ENCODE results near the gene TMF1. TPM values are rescaled to one million over a fixed set of nuclear protein-coding genes. Genes with fewer than 3 reads are reported as not detected.

Gene TMF1
- total RNA-seq = 20.3 and 27.9 TPM in 2 replicates

GRCh38 chr3:69051756-69052471 lies at the start of gene TMF1:
TSS of gene TMF1 (minus strand) at chr3:69052333. CDS start at chr3:69052086, 247 bp downstream.
- peak; percentile 98 for DNase-seq (ENCODE audit: extremely low read depth, low read depth, low spot score)

- no peak for DNase-seq (ENCODE audit: extremely low read depth, low read depth, low spot score)
Observed at GRCh38 chr3:69099576-69099975, 47.4 kb upstream of the TMF1 start.

GRCh38 chr3:69097407-69098086 lies 45.4 kb upstream of the TMF1 start:
- no peak for DNase-seq (ENCODE audit: extremely low read depth, low read depth, low spot score)

- DNase-seq (ENCODE audit: extremely low read depth, low read depth, low spot score) = no peak
Observed at GRCh38 chr3:69096299-69096698, 44.2 kb upstream of the TMF1 start.

GRCh38 chr3:69095636-69096035 lies 43.5 kb upstream of the TMF1 start:
- no peak for DNase-seq (ENCODE audit: extremely low read depth, low read depth, low spot score)

GRCh38 chr3:69094467-69095205 lies 42.5 kb upstream of the TMF1 start:
- DNase-seq (ENCODE audit: extremely low read depth, low read depth, low spot score) = no peak

GRCh38 chr3:69092030-69092516 lies 39.9 kb upstream of the TMF1 start:
- DNase-seq (ENCODE audit: extremely low read depth, low read depth, low spot score) = no peak

GRCh38 chr3:69091389-69092029 lies 39.4 kb upstream of the TMF1 start:
- no peak for DNase-seq (ENCODE audit: extremely low read depth, low read depth, low spot score)

- no peak for DNase-seq (ENCODE audit: extremely low read depth, low read depth, low spot score)
Observed at GRCh38 chr3:69090021-69090420, 37.9 kb upstream of the TMF1 start.

- DNase-seq (ENCODE audit: extremely low read depth, low read depth, low spot score) = no peak
Observed at GRCh38 chr3:69088063-69088462, 35.9 kb upstream of the TMF1 start.

- DNase-seq (ENCODE audit: extremely low read depth, low read depth, low spot score) = no peak
Observed at GRCh38 chr3:69087030-69087791, 35.1 kb upstream of the TMF1 start.

GRCh38 chr3:69085833-69086722 lies 33.9 kb upstream of the TMF1 start:
- peak; percentile 83 for DNase-seq (ENCODE audit: extremely low read depth, low read depth, low spot score)

- DNase-seq (ENCODE audit: extremely low read depth, low read depth, low spot score) = no peak
Observed at GRCh38 chr3:69085168-69085832, 33.2 kb upstream of the TMF1 start.

- peak; percentile 63 for DNase-seq (ENCODE audit: extremely low read depth, low read depth, low spot score)
Observed at GRCh38 chr3:69084326-69085167, 32.4 kb upstream of the TMF1 start, which contains the start of gene ARL6IP5. TSS of gene ARL6IP5 (plus strand) at chr3:69084937. CDS start at chr3:69085048, 111 bp downstream.

- DNase-seq (ENCODE audit: extremely low read depth, low read depth, low spot score) = no peak
Observed at GRCh38 chr3:69082805-69083204, 30.7 kb upstream of the TMF1 start.

GRCh38 chr3:69082361-69082760 lies 30.2 kb upstream of the TMF1 start:
- no peak for DNase-seq (ENCODE audit: extremely low read depth, low read depth, low spot score)

- DNase-seq (ENCODE audit: extremely low read depth, low read depth, low spot score) = no peak
Observed at GRCh38 chr3:69081583-69082262, 29.6 kb upstream of the TMF1 start.
